Stimulated activated CD4-positive, alpha-beta T cell treated with anti-CD3 and anti-CD28 coated beads, Interleukin-12 subunit alpha, Interleukin-12 subunit beta, amount 100 ng/mL, for 48 hours (primary cell): ENCODE data around the gene CHST11.

Experiments used
- DNase-seq, 3 donors: peaks; one replicate each; pipeline ENCODE4 v3.0.0-alpha.2; 2020; ENCODE audit warnings: low read depth in 2 of 3, low spot score in 1 of 3

The CHST11 gene

GRCh38 chr12:104479123-104479662 is 22.4 kb downstream of the CHST11 start:
- no peak for DNase-seq

GRCh38 chr12:104480012-104480411 is 23.3 kb downstream of the CHST11 start:
- no peak for DNase-seq

DNA sequence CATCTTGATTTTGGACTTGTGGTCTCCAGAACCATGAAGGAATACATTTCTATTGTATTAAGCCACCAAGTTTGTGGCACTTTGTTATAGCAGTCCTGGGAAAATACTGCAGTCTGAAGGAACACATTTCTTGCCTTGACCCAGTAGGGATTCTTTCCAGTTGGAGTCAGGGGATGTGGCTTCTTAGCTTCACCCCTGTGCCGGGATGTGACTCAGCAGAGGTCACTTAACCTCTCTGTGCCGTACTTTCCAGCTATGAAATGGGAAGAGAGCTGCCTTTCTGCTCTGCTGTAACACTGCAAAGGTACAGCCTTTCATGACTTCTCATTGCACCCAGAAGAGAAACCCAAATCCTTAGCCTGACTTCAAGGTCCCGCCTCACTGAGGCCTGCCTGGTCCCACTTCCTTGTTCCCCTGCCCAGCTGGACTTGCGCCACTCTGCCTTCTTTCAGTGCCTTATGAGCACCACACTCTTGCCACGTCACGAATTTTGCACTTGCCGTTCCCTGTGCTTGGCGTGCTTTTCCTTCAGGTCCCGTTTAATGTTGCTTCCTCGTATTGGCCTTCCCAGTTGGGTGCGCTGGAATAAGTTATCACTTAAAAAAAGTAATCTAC is 24.2 kb downstream of the CHST11 start:
- DNase-seq: no peak

DNA sequence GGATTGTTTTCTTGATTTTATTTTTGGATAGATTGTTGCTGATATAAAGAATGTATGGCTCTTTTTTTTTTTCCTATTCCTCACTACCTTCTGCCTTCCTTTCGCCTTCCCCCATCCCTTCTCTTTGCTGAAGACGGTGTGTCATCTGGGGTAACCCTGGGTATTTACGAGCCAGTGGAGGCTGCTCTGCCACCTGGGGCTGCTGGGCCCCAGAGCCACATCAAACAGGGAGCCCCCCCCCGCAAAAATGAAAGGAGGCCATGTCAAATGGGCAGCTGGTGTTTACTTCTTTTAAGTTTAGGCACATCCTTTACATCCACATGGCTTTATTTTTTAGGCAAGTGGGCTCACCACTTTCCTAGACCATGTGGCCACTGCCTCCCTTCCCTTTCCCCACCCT is 25.4 kb downstream of the CHST11 start:
- no peak for DNase-seq

- no peak for DNase-seq
Measured at GRCh38 chr12:104482748-104483147, 26.0 kb downstream of the CHST11 start.

- no peak for DNase-seq
Measured at GRCh38 chr12:104484079-104484478, 27.3 kb downstream of the CHST11 start.

GRCh38 chr12:104485651-104486362 is 29.1 kb downstream of the CHST11 start:
- DNase-seq: peak; percentile 21 to 44 (median 34)

- no peak for DNase-seq
Measured at GRCh38 chr12:104486363-104486750, 29.6 kb downstream of the CHST11 start.

DNA sequence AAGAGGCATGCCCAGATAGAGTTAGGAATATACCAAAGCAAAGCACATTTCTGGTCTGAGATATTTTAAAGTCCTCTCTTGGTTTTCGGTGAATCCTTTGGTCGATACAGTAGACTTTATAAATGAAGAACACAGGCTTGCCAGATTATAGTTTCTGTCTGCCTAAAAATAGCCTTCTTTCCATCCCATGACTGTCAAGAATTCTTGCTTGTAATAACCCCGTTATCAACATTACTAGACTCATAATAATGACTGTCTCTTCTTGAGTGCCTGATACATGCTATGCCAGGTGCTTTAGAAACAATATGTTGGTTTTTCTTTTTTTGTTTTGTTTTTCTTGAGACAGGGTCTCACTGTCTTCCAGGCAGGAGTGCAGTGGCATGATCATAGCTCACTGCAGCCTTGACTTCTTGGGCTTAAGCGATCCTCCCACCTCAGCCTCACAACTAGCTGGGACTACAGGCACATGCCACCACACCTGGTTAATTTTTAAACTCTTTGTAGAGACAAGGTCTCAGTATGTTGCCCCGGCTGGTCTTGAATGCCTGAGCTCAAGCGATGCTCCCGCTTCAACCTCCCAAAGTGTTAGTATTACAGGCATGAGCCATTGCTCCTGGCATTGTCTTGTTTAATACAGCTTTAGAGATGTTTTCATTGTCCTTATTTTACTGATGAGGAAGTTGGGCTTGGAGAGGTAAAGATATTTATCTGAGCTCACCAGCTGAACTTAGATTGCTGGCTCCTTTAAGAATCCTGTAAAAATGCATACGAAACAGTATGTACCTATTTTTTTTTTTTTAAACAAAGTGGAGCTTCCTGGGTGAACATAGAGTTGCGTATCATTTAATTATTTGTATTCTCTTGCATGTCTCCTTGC is 30.4 kb downstream of the CHST11 start:
- DNase-seq: no peak

DNA sequence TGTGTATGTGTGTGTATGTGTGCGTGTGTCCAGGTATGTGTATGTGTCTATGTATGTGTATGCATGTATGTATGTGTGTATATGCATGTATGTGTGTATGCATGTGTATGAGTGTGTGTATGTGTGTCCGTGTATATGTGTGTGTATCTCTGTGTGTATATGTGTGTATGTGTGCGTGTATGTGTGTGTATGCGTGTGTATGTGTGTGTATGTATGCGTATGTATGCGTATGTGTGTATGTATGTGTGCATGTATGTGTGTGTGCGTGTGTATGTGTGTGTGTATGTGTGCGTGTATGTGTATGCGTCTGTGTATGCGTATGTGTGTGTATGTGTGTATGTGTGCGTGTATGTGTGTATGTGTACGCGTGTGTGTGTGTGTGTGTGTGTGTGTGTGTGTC is 31.6 kb downstream of the CHST11 start:
- no peak for DNase-seq

DNA sequence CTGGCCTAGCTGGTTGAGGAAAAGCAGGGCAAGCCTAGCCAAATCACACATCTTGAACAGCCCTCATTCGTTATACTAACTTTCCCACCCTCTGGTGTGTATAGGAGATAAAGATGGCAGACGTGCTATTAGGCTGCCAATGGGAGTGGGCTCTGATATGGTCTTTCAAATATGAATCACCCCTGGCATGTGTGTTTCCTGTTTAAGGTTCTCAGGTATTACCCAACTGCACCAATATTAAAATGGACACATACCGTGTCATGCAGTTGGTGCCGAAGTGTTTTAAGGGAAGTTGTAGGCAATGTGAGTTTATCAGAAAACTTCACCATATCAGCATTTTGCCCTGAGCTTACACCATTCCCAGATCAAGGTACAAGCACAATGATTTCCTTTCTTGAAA is 33.4 kb downstream of the CHST11 start:
- DNase-seq: no peak

DNA sequence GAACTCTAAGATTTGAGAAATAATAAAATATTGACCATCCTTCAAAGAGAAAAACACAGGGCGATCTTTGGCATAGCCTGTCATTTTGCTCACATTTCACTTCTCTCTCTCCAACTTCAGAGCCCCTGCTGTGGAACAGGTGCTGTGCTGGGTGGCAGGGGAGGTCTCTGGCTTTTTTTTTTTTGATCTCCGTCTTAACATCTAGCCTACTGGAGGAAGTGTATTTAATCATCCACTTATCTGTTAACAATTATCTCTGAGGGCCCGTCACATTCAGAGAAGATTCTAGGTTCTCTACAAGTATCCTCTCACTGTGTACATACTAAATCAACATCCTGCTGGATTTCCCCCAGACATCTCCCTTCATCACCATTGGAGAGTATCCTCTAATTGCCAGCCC is 34.1 kb downstream of the CHST11 start:
- no peak for DNase-seq

GRCh38 chr12:104493496-104493895 is 36.7 kb downstream of the CHST11 start:
- DNase-seq: no peak

- DNase-seq: peak; percentile 70 to 72 (median 71)
Measured at GRCh38 chr12:104494137-104494792, 37.5 kb downstream of the CHST11 start.

- DNase-seq: peak in 1 of 3 donors; percentile 44
Measured at GRCh38 chr12:104494793-104495158, 38.0 kb downstream of the CHST11 start.

- no peak for DNase-seq
Measured at GRCh38 chr12:104495786-104496185, 39.0 kb downstream of the CHST11 start.

- DNase-seq: no peak
Measured at GRCh38 chr12:104496336-104496735, 39.6 kb downstream of the CHST11 start.

- DNase-seq: peak in 1 of 3 donors; percentile 45
Measured at GRCh38 chr12:104498211-104498801, 41.6 kb downstream of the CHST11 start.

DNA sequence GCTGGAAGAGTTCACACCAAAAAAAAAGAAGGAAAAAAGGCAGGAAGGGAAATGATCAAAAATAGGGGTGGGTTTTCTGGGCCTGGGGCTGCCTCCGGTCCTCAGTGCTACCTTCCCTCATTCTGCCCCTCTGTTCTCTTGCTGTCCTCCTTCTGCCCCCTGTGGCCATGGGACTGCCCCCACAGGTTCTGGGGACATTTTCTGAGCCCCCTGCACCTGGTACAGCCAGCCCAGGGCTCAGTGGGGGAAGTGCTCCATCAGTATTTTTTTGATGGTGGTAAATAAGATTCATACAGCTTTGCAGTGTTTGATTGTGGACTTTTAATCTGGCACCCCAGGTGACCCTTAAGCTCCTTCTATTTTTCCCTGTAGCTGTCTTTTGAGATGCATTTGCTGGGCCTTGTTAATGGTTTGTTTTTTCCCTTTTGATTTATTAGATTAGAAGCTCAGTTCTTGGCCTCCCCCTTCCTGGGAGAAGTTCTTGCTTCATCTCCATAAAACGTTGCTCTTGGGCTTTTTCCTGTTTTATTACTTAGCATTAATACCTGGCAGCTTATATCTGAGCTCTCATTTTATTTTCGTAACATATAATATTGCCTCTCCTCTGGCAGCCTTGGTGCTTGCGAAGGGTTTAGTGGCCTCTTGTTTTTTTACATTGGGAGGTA is 43.1 kb downstream of the CHST11 start:
- no peak for DNase-seq

GRCh38 chr12:104501115-104501514 is 44.4 kb downstream of the CHST11 start:
- DNase-seq: no peak
